Measurements from ENCODE around the gene NCBP2.

NCBP2 gene

GRCh38 chr3:196975349-196975748 is 33.0 kb upstream of the NCBP2 start:
- Histone ChIP-seq H3K27ac (ENCODE audit: low read length) (no peak overlapping the region), H2AFZ (ENCODE audit: low read depth, low read length) (no peak overlapping the region), H3K36me3 (replicated peaks; ENCODE audit: low read depth, low read length) (no peaks in the 10 kb centered on the region), H3K4me1 (ENCODE audit: low read length) (no peaks in the 10 kb centered on the region), H3K4me3 (ENCODE audit: low read length) (no peak overlapping the region), H3K4me2 (ENCODE audit: low read length) (no peak overlapping the region), H4K20me1 (ENCODE audit: insufficient read depth, low read length) (no peaks in the 10 kb centered on the region), H3K27me3 (ENCODE audit: low read depth, low read length) (0 out of 2 replicates have a peak, but pooled peaks cover 3% of the 10 kb centered on the region), H3K79me2 (ENCODE audit: low read length) (no peaks in the 10 kb centered on the region), H3K9me3 (ENCODE audit: insufficient read depth, low read length) (no peaks in the 10 kb centered on the region), H3K9ac (ENCODE audit: low read length) (no peak overlapping the region)
- TF ChIP-seq CTCF (IDR thresholded peaks at IDR 0.05; ENCODE audit: low read depth, low read length) = no peak
- no peak for TF ChIP-seq EZH2phosphoT487 (IDR thresholded peaks at IDR 0.05; ENCODE audit: low read depth)

GRCh38 chr3:196974661-196975060 is 32.3 kb upstream of the NCBP2 start:
- Histone ChIP-seq H3K4me1 (ENCODE audit: low read length) (peaks cover 3% of the 10 kb centered on the region; the same call in 1 of the 2 replicates), H3K36me3 (replicated peaks; ENCODE audit: low read depth, low read length) (no peaks in the 10 kb centered on the region), H3K79me2 (ENCODE audit: low read length) (no peaks in the 10 kb centered on the region), H2AFZ (ENCODE audit: low read depth, low read length) (no peak overlapping the region), H3K27ac (ENCODE audit: low read length) (no peak overlapping the region), H3K9me3 (ENCODE audit: insufficient read depth, low read length) (no peaks in the 10 kb centered on the region), H4K20me1 (ENCODE audit: insufficient read depth, low read length) (no peaks in the 10 kb centered on the region), H3K4me3 (ENCODE audit: low read length) (no peak overlapping the region), H3K27me3 (ENCODE audit: low read depth, low read length) (0 out of 2 replicates have a peak, but pooled peaks cover 3% of the 10 kb centered on the region), H3K4me2 (ENCODE audit: low read length) (no peak overlapping the region), H3K9ac (ENCODE audit: low read length) (no peak overlapping the region)
- TF ChIP-seq CTCF (IDR thresholded peaks at IDR 0.05; ENCODE audit: low read depth, low read length) (no peak), EZH2phosphoT487 (IDR thresholded peaks at IDR 0.05; ENCODE audit: low read depth) (no peak)

- Histone ChIP-seq H3K79me2 (ENCODE audit: low read length) (no peaks in the 10 kb centered on the region), H3K27ac (ENCODE audit: low read length) (no peak overlapping the region), H4K20me1 (ENCODE audit: insufficient read depth, low read length) (no peaks in the 10 kb centered on the region), H3K4me1 (ENCODE audit: low read length) (peaks cover 3% of the 10 kb centered on the region; the same call in 1 of the 2 replicates), H3K36me3 (replicated peaks; ENCODE audit: low read depth, low read length) (peaks cover 4% of the 10 kb centered on the region), H3K4me2 (ENCODE audit: low read length) (no peak overlapping the region), H2AFZ (ENCODE audit: low read depth, low read length) (no peak overlapping the region), H3K9ac (ENCODE audit: low read length) (no peak overlapping the region), H3K4me3 (ENCODE audit: low read length) (no peak overlapping the region), H3K9me3 (ENCODE audit: insufficient read depth, low read length) (no peaks in the 10 kb centered on the region), H3K27me3 (ENCODE audit: low read depth, low read length) (0 out of 2 replicates have a peak, but pooled peaks cover 3% of the 10 kb centered on the region)
- TF ChIP-seq EZH2phosphoT487 (IDR thresholded peaks at IDR 0.05; ENCODE audit: low read depth) (no peak), CTCF (IDR thresholded peaks at IDR 0.05; ENCODE audit: low read depth, low read length) (no peak)
These were observed 28.9 kb upstream of the NCBP2 start for GRCh38 chr3:196971094-196971698.

- TF ChIP-seq CTCF (IDR thresholded peaks at IDR 0.05; ENCODE audit: low read depth, low read length) = no peak
- TF ChIP-seq EZH2phosphoT487 (IDR thresholded peaks at IDR 0.05; ENCODE audit: low read depth) = no peak
- no peak overlapping the region for H2AFZ ChIP-seq (ENCODE audit: low read depth, low read length)
- peaks cover 9% of the 10 kb centered on the region for H3K36me3 ChIP-seq (replicated peaks; ENCODE audit: low read depth, low read length)
- no peak overlapping the region for H3K9ac ChIP-seq (ENCODE audit: low read length)
- H3K4me2 ChIP-seq (ENCODE audit: low read length) = no peak overlapping the region
- no peak overlapping the region for H3K4me3 ChIP-seq (ENCODE audit: low read length)
- no peak overlapping the region for H3K27ac ChIP-seq (ENCODE audit: low read length)
- peaks cover 5% of the 10 kb centered on the region; the same call in 1 of the 2 replicates for H3K9me3 ChIP-seq (ENCODE audit: insufficient read depth, low read length)
- no peaks in the 10 kb centered on the region for H4K20me1 ChIP-seq (ENCODE audit: insufficient read depth, low read length)
- H3K79me2 ChIP-seq (ENCODE audit: low read length) = no peaks in the 10 kb centered on the region
- 0 out of 2 replicates have a peak, but pooled peaks cover 3% of the 10 kb centered on the region for H3K27me3 ChIP-seq (ENCODE audit: low read depth, low read length)
- peaks cover 3% of the 10 kb centered on the region; the same call in 1 of the 2 replicates for H3K4me1 ChIP-seq (ENCODE audit: low read length)
These were observed 28.3 kb upstream of the NCBP2 start for GRCh38 chr3:196970547-196971093.

All from OCI-LY3 (cell line).